Esophagus muscularis mucosa (tissue), 4 donors: Measurements from ENCODE around the gene COL25A1. TPM values are rescaled to one million over a fixed set of nuclear protein-coding genes. Genes with fewer than 3 reads are reported as not detected.

ENCODE experiments used
- DNase-seq: peaks from one replicate; pipeline ENCODE4 v3.0.0-alpha.2; 2017; ENCODE audit errors: extremely low spot score
- H3K27ac ChIP-seq, 4 donors: fragments of 200-600 bp; sonication (generic); replicated peaks in 1 of 4; 1 replicate in 3 of 4; 2 replicates in 1 of 4; pipeline ENCODE4 v1.5.1; 2016 to 2019; ENCODE audit warnings: mild to moderate bottlenecking in 1 of 4
- H3K27me3 ChIP-seq, 4 donors: fragments of 200-600 bp; sonication (generic); one replicate each; pipeline versions ENCODE4 v1.5.1 to v1.6.0; 2016 to 2019
- H3K36me3 ChIP-seq, 4 donors: fragments of 200-600 bp; sonication (generic); one replicate each; pipeline ENCODE4 v1.5.1; 2016 to 2019
- H3K4me1 ChIP-seq, 4 donors: fragments of 200-600 bp; sonication (generic); one replicate each; pipeline ENCODE4 v1.5.1; 2016 to 2019
- H3K4me3 ChIP-seq, 4 donors: fragments of 200-600 bp; sonication (generic); 1 replicate in 2 of 4; 2 replicates in 2 of 4; pipeline ENCODE4 v1.5.1; 2016 to 2019; ENCODE audit warnings: mild to moderate bottlenecking in 4 of 4, moderate library complexity in 1 of 4
- H3K9me3 ChIP-seq, 4 donors: fragments of 200-600 bp; sonication (generic); 1 replicate in 3 of 4; 2 replicates in 1 of 4; pipeline ENCODE4 v1.5.1; 2016 to 2019
- EP300 ChIP-seq: sonication (generic); formaldehyde crosslinking; IDR thresholded peaks from one replicate; pipeline ENCODE4 v1.6.1; 2017; ENCODE audit warnings: antibody characterized with exemption
- POLR2A ChIP-seq: fragments of 450-650 bp; IDR thresholded peaks from one replicate; pipeline ENCODE4 v1.6.1; 2017; ENCODE audit warnings: antibody characterized with exemption, moderate library complexity, mild to moderate bottlenecking, low read depth
- POLR2AphosphoS5 ChIP-seq, 2 donors: sonication (generic); formaldehyde crosslinking; IDR thresholded peaks; one replicate each; pipeline ENCODE4 v1.6.1; 2017; ENCODE audit warnings: antibody characterized with exemption in 2 of 2
- WGBS: methylation state at CpG from one replicate; pipeline ENCODE4 v1.1.5; 2018; 5-methylcytosine and 5-hydroxymethylcytosine counted together
- intact Hi-C: fragments of 100-400 bp; cut with DNase I; formaldehyde crosslinking; loops from one replicate; pipeline ENCODE4 v1.15.1; 2023
- total RNA-seq, 4 donors: library from RNA; depleted of rRNA; stranded (reverse); fragments of >200 nt; gene quantifications; one replicate each; pipeline versions ENCODE4 v1.1.0 to v1.2.1, GENCODE V29; 2016
- TF ChIP-seq, protein P1 (sequence below), 3 experiments: fragments of 200-600 bp in 2 of 3; fragments of 450-650 bp in 1 of 3; sonication (generic) in 2 of 3; IDR thresholded peaks; one replicate each; pipeline ENCODE4 v1.5.1; 2017 to 2019; ENCODE audit warnings: antibody characterized with exemption in 3 of 3, mild to moderate bottlenecking in 2 of 3, moderate library complexity in 1 of 3

COL25A1 gene
- total RNA-seq, 4 donors from 2014 or later = 1.0 to 3.7 (median 2.0) TPM

DNA sequence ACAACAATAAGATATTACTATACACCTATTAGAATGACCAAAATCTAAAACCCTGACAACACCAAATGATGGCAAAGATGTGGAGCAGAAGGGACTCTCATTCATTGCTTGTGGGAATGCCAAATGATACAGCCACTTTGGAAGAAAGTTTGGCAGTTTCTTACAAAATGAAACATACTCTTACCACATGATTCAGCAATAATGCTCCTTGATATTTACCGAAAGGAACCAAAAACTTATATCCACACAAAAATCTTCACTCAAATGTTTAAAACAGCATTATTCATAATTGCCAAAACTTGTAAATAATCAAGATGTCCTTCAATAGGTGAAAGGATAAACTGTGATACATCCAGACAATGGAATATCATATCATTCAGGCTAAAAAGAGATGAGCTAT is 180.9 kb downstream of the COL25A1 start:
- no peak overlapping the region for H3K27ac ChIP-seq
- no peak for DNase-seq
- intact Hi-C loops = no loop called here
- no peaks in the 10 kb centered on the region for H3K36me3 ChIP-seq
- no peaks in the 10 kb centered on the region for H3K4me1 ChIP-seq
- no peak overlapping the region for H3K4me3 ChIP-seq
- H3K27me3 ChIP-seq = no peaks in the 10 kb centered on the region
- WGBS = 95% methylated on average over 1 of the region's 1 CpG
- no peaks in the 10 kb centered on the region for H3K9me3 ChIP-seq
- no peak for TF ChIP-seq POLR2A

DNA sequence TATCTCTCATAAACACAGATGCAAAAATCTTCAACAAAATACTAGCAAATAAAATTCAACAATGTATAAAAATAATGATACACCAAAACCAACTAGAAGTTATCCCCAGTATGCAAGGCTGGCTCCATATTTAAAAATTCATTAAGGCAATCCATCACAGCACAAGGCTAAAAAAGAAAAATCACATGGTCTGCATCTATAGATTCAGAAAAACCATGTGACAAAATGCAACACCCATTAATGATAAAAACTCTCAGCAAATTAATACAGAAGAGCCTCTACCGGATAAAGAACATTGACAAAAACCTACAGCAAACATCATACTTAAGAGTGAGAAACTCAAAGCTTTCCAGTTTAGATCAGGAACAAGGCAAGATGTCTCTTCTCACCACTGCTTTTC is 182.6 kb downstream of the COL25A1 start:
- Histone ChIP-seq H3K4me3 (no peak overlapping the region), H3K27ac (no peak overlapping the region), H3K4me1 (no peaks in the 10 kb centered on the region), H3K27me3 (no peaks in the 10 kb centered on the region), H3K36me3 (no peaks in the 10 kb centered on the region), H3K9me3 (no peaks in the 10 kb centered on the region)
- intact Hi-C loops = no loop called here
- DNase-seq = no peak
- TF ChIP-seq POLR2AphosphoS5 (IDR thresholded peaks at IDR 0.05) (no peak), EP300 (no peak), POLR2A (no peak)
- TF ChIP-seq, protein P1, sequence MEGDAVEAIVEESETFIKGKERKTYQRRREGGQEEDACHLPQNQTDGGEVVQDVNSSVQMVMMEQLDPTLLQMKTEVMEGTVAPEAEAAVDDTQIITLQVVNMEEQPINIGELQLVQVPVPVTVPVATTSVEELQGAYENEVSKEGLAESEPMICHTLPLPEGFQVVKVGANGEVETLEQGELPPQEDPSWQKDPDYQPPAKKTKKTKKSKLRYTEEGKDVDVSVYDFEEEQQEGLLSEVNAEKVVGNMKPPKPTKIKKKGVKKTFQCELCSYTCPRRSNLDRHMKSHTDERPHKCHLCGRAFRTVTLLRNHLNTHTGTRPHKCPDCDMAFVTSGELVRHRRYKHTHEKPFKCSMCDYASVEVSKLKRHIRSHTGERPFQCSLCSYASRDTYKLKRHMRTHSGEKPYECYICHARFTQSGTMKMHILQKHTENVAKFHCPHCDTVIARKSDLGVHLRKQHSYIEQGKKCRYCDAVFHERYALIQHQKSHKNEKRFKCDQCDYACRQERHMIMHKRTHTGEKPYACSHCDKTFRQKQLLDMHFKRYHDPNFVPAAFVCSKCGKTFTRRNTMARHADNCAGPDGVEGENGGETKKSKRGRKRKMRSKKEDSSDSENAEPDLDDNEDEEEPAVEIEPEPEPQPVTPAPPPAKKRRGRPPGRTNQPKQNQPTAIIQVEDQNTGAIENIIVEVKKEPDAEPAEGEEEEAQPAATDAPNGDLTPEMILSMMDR (IDR thresholded peaks at IDR 0.05) = no peak
- WGBS = 91% methylated on average over 1 of the region's 1 CpG

DNA sequence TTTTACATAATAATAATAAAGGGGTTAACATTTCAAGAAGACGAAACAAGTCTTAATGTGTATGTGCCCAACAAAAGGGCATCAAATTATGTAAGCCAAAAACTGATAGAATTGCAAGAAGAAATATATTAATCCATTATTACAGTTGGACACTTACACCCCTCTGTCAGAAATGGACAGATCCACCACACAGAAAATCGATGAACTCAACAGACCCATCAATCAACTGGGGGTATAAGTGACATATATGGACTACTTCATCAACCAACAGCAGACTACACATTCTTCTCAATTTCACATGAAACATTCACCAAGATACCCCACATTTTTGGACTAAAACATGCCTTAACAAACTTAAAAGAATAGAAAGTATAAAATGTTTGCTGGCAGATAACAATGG is 183.8 kb downstream of the COL25A1 start:
- H3K4me3 ChIP-seq = no peak overlapping the region
- no peak for TF ChIP-seq EP300
- no peak for TF ChIP-seq POLR2A
- no peak for TF ChIP-seq POLR2AphosphoS5 (IDR thresholded peaks at IDR 0.05)
- TF ChIP-seq, protein P1 (IDR thresholded peaks at IDR 0.05) = no peak
- no peaks in the 10 kb centered on the region for H3K36me3 ChIP-seq
- no peaks in the 10 kb centered on the region for H3K4me1 ChIP-seq
- no peak overlapping the region for H3K27ac ChIP-seq
- intact Hi-C loops = no loop called here
- 82% methylated on average over 2 of the region's 2 CpGs for WGBS
- no peak for DNase-seq
- H3K27me3 ChIP-seq = no peaks in the 10 kb centered on the region
- no peaks in the 10 kb centered on the region for H3K9me3 ChIP-seq

DNA sequence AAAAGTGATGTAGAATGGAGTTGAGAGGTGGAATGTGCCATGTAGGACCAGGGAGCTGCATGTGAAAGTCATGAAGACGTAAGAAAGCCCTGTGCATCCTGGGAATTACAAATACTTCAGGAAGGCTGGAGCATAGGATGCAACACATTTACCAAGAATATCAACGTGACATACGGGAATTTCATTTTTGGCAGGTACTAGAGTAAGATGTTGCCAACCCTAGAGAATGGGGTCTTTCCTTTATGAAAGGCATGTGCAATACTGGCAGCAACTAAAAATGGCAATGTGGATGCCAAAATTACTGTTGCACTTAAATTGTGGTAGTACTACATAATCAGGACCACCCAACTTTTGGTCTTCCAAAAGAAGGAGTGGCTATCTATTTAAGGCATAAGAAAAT is 188.0 kb downstream of the COL25A1 start:
- no peaks in the 10 kb centered on the region for H3K36me3 ChIP-seq
- intact Hi-C loops = no loop called here
- no peak overlapping the region for H3K27ac ChIP-seq
- no peak for TF ChIP-seq POLR2AphosphoS5 (IDR thresholded peaks at IDR 0.05)
- TF ChIP-seq, protein P1 (IDR thresholded peaks at IDR 0.05) = no peak
- TF ChIP-seq POLR2A = no peak
- no peak for TF ChIP-seq EP300
- WGBS = 83% methylated on average over 3 of the region's 3 CpGs
- H3K4me1 ChIP-seq = no peaks in the 10 kb centered on the region
- no peak overlapping the region for H3K4me3 ChIP-seq
- no peaks in the 10 kb centered on the region for H3K9me3 ChIP-seq
- DNase-seq = no peak
- no peaks in the 10 kb centered on the region for H3K27me3 ChIP-seq

DNA sequence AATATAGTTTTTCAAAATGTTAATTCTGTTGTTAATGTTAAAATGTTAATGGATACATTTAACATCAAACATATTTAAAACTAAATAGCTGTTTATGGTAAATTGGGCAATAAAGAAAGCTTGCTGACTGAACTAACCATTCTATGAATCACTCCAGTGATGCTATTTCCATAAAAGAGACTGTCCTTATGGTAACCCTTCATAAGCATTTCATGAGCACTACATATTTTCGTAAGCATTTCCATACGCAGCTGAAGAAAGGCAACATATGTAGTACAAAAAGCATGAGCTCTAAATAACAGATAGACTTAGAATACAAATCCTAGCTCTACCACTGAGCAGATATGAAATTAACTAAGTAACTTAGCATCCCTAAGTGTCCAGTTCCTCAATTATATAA is 188.9 kb downstream of the COL25A1 start:
- no peak overlapping the region for H3K27ac ChIP-seq
- intact Hi-C loops = no loop called here
- no peaks in the 10 kb centered on the region for H3K9me3 ChIP-seq
- H3K4me1 ChIP-seq = no peaks in the 10 kb centered on the region
- no peak overlapping the region for H3K4me3 ChIP-seq
- no peaks in the 10 kb centered on the region for H3K36me3 ChIP-seq
- no peak for DNase-seq
- TF ChIP-seq POLR2AphosphoS5 (IDR thresholded peaks at IDR 0.05) (no peak), EP300 (no peak), POLR2A (no peak)
- TF ChIP-seq, protein P1 (IDR thresholded peaks at IDR 0.05) = no peak
- H3K27me3 ChIP-seq = no peaks in the 10 kb centered on the region
- WGBS = 100% methylated on average over 2 of the region's 2 CpGs
